Glutamatergic neuron (in vitro differentiated cells): ENCODE measurements around the gene POLR2I. TPM values are rescaled to one million over a fixed set of nuclear protein-coding genes. Genes with fewer than 3 reads are reported as not detected.

Source experiments
- DNase-seq: peaks from one replicate; pipeline ENCODE4 v3.0.0; 2022
- H3K27ac Mint-ChIP-seq: one replicate; pipeline ENCODE4 v1.8.0; 2020; ENCODE audit warnings: mild to moderate bottlenecking, mixed read lengths, inconsistent platforms; ENCODE audit not compliant: unreplicated experiment
- H3K27me3 Mint-ChIP-seq: one replicate; pipeline ENCODE4 v1.8.0; 2020; ENCODE audit warnings: mild to moderate bottlenecking, moderate library complexity, mixed read lengths, inconsistent platforms; ENCODE audit not compliant: unreplicated experiment
- H3K36me3 Mint-ChIP-seq: one replicate; pipeline ENCODE4 v1.8.0; 2020; ENCODE audit warnings: mild to moderate bottlenecking, mixed read lengths, inconsistent platforms; ENCODE audit not compliant: unreplicated experiment
- H3K4me1 Mint-ChIP-seq: one replicate; pipeline ENCODE4 v1.8.0; 2020; ENCODE audit warnings: mild to moderate bottlenecking, low read depth, mixed read lengths, inconsistent platforms; ENCODE audit not compliant: unreplicated experiment
- H3K4me3 Mint-ChIP-seq: one replicate; pipeline ENCODE4 v1.8.0; 2020; ENCODE audit warnings: mild to moderate bottlenecking, mixed read lengths, inconsistent platforms; ENCODE audit not compliant: unreplicated experiment
- H3K9me3 Mint-ChIP-seq: one replicate; pipeline ENCODE4 v1.8.0; 2020; ENCODE audit warnings: mild to moderate bottlenecking, moderate library complexity, mixed read lengths, inconsistent platforms; ENCODE audit not compliant: unreplicated experiment
- total RNA-seq: library from RNA; stranded (reverse); fragmentation: NEBNext Ultra II Directional; extraction: Animal tissue kit (Norgen Biotek cat#: 25700); gene quantifications from one replicate; pipeline ENCODE4 v1.2.1, GENCODE V29; 2021; ENCODE audit not compliant: unreplicated experiment
- TF ChIP-seq, protein P1 (sequence below): fragments of 200-600 bp; sonication (generic); IDR thresholded peaks from one replicate; pipeline ENCODE4 v1.5.0; 2021; ENCODE audit not compliant: partially characterized antibody, unreplicated experiment

POLR2I gene
- total RNA-seq, 1 donor from 2014 or later = 79.2 TPM

DNA sequence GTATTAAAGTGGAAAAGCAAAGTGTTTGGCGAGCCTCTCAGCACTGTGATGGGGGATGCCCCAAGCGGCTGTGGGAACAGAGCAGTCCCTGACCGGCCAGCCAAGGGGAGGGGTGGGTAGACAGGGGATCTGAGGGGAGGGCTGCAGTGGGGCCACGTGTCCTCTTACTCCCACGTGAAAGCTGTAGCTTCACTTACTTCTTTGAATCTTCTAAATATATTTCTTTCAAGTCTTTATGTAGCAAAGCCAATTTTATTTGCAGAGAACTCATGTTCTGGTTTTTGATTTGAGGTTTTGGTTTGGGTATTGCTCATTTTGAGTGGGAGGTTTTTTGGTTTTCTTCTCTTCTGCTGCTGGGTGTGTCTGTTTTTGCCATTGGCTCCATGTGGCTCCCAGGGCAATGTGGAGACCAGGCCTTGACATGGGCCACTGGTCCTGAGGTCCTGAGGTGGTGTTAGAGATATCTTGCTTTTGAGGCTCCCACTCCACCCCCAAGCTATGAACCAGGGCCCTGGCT, 21.5 kb downstream of the POLR2I start:
- DNase-seq = no peak
- Mint-ChIP-seq H3K9me3 (peaks cover 2% of the 10 kb centered on the region), H3K4me3 (no peak overlapping the region), H3K36me3 (no peaks in the 10 kb centered on the region), H3K27ac (no peak overlapping the region), H3K4me1 (peaks cover 3% of the 10 kb centered on the region), H3K27me3 (peaks cover 2% of the 10 kb centered on the region)
- TF ChIP-seq, protein P1, sequence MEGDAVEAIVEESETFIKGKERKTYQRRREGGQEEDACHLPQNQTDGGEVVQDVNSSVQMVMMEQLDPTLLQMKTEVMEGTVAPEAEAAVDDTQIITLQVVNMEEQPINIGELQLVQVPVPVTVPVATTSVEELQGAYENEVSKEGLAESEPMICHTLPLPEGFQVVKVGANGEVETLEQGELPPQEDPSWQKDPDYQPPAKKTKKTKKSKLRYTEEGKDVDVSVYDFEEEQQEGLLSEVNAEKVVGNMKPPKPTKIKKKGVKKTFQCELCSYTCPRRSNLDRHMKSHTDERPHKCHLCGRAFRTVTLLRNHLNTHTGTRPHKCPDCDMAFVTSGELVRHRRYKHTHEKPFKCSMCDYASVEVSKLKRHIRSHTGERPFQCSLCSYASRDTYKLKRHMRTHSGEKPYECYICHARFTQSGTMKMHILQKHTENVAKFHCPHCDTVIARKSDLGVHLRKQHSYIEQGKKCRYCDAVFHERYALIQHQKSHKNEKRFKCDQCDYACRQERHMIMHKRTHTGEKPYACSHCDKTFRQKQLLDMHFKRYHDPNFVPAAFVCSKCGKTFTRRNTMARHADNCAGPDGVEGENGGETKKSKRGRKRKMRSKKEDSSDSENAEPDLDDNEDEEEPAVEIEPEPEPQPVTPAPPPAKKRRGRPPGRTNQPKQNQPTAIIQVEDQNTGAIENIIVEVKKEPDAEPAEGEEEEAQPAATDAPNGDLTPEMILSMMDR = no peak

DNA sequence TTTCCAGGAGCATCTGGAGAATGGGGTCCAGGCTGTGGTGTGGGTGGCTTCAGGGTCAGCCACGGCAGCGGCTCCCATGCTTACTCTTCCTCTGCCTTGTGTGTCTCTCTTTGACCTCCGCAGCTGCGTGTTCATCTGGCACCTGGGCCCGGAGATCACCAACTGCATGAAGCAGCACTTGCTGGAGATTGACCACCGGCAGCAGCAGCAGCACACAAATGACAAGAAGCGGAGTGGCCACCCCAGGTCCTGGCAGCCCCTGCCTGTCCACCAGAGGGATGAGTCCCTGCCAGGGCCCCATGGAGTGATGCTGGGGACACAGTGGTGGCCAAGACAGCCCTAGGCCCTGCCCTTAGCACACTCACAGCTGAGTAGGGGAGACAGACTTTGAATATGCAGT, 22.1 kb downstream of the POLR2I start:
- H3K36me3 Mint-ChIP-seq = no peaks in the 10 kb centered on the region
- H3K9me3 Mint-ChIP-seq = no peaks in the 10 kb centered on the region
- peaks cover 3% of the 10 kb centered on the region for H3K4me1 Mint-ChIP-seq
- H3K4me3 Mint-ChIP-seq = no peak overlapping the region
- TF ChIP-seq, protein P1 = no peak
- DNase-seq = no peak
- peaks cover 2% of the 10 kb centered on the region for H3K27me3 Mint-ChIP-seq
- H3K27ac Mint-ChIP-seq = no peak overlapping the region

DNA sequence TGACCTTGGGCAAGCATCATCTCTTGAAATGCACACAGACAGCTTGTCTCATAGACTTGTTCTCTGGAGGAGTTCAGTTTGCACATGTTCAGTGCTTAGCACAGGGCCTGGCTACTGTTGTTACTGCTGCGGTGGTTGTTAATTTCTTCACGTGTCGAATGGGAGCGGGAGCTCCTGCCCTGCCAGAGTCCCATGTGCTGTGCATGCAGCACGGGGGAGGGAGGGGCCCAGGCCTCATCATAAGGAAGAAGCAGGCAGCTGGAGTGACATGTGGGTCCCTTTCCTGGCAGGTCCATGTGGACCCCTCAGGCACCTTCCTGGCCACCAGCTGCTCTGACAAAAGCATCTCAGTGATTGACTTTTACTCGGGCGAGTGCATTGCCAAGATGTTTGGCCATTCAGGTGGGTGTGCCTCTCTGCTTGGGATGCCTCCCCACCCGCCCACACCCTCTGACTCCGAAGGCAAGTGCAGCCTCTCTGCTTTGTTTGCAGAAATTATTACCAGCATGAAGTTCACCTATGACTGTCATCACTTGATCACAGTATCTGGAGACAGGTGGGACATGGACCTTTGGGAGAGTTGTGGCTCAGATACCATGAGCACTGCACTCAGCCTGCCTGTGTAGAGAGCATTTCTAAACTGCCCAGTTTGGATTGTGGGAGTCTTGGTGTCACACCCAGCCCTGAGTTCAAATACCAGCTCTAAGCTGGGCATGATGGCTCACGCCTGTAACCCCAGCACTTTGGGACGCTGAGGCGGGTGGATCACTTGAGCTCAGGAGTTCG, 23.6 kb downstream of the POLR2I start:
- Mint-ChIP-seq H3K36me3 (no peaks in the 10 kb centered on the region), H3K4me1 (peaks cover 3% of the 10 kb centered on the region), H3K27me3 (no peaks in the 10 kb centered on the region), H3K9me3 (no peaks in the 10 kb centered on the region), H3K27ac (peak overlapping the region; percentile 38), H3K4me3 (no peak overlapping the region)
- peak; percentile 35 for DNase-seq
- TF ChIP-seq, protein P1 = no peak

DNA sequence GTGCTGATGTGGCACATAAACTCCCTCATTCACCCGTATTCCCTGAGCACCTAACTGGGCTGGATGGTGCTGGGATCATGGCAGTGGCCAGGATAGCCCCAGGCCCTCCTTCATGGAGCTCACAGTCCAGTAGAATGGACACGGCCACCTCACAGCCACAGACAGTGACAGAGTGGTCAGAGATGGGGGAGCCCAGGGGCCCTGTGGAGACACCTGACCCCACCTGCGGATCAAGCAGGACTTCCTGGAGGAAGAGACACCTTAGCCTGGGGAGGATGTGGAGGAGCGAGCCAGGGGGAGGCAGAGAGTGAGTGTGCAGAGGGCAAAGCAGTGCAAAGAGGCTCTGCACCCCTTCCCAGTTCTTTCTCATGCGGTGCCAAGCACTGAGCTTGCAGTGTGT, 24.8 kb downstream of the POLR2I start:
- Mint-ChIP-seq H3K9me3 (no peaks in the 10 kb centered on the region), H3K27ac (no peak overlapping the region), H3K27me3 (no peaks in the 10 kb centered on the region), H3K4me3 (no peak overlapping the region), H3K4me1 (peaks cover 3% of the 10 kb centered on the region), H3K36me3 (no peaks in the 10 kb centered on the region)
- no peak for DNase-seq
- TF ChIP-seq, protein P1 = no peak

DNA sequence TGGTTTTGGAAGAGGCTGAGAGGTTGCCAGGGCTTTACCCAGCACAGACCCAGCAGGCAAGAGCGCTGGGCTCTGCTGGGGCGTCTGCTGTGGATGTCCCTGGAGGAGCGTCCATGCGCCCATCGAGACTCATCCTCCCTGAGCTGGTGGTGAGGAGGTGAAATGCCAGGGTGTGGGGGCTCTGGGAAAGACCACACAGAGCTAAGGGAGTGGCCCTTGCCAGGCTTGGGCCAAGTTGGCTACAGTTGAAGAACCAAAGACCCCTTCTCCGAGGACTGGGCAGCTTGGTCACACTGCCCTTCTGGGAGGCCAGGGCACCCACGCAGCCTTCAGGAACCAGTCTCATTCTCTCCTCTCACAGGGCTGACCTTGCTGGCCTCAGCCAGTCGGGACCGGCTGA, 28.3 kb downstream of the POLR2I start:
- H3K27me3 Mint-ChIP-seq = peaks cover 2% of the 10 kb centered on the region
- DNase-seq = no peak
- H3K27ac Mint-ChIP-seq = no peak overlapping the region
- TF ChIP-seq, protein P1 = no peak
- H3K4me3 Mint-ChIP-seq = no peak overlapping the region
- peaks cover 5% of the 10 kb centered on the region for H3K36me3 Mint-ChIP-seq
- H3K9me3 Mint-ChIP-seq = no peaks in the 10 kb centered on the region
- peaks cover 6% of the 10 kb centered on the region for H3K4me1 Mint-ChIP-seq
